WTC11 (cell line): ENCODE measurements around the gene XRCC4.

Experiments
- CREB1 ChIP-seq: sonication (generic); formaldehyde crosslinking; IDR thresholded peaks from 2 replicates; pipeline ENCODE4 v1.8.0; 2023; ENCODE audit warnings: mild to moderate bottlenecking, missing genetic modification reagents
- CTCF ChIP-seq: fragments of 200-600 bp; IDR thresholded peaks from 2 replicates; pipeline ENCODE4 v1.8.0; 2022; ENCODE audit warnings: antibody characterized with exemption
- ERG ChIP-seq: fragments of 250-450 bp; sonication (Bioruptor Pico); IDR thresholded peaks from 2 replicates; pipeline ENCODE4 v1.8.0; 2021; ENCODE audit warnings: mild to moderate bottlenecking
- IRF2 ChIP-seq: sonication (generic); formaldehyde crosslinking; IDR thresholded peaks from 2 replicates; pipeline ENCODE4 v1.8.0; 2022; ENCODE audit warnings: low read depth, missing genetic modification reagents, borderline replicate concordance
- KAT7 ChIP-seq: sonication (generic); formaldehyde crosslinking; IDR thresholded peaks from 2 replicates; pipeline ENCODE4 v1.8.1; 2023; ENCODE audit warnings: missing genetic modification reagents, mild to moderate bottlenecking, borderline replicate concordance
- MAX ChIP-seq: sonication (generic); formaldehyde crosslinking; IDR thresholded peaks from 2 replicates; pipeline ENCODE4 v1.8.0; 2022; ENCODE audit warnings: mild to moderate bottlenecking, missing genetic modification reagents
- NR3C1 ChIP-seq: sonication (generic); formaldehyde crosslinking; conservative IDR thresholded peaks from 2 replicates; pipeline ENCODE4 v1.8.1; 2023; ENCODE audit warnings: low read depth, mild to moderate bottlenecking, missing genetic modification reagents
- TCF7 ChIP-seq: sonication (generic); formaldehyde crosslinking; IDR thresholded peaks from 2 replicates; pipeline ENCODE4 v1.8.0; 2022; ENCODE audit warnings: mild to moderate bottlenecking, low read depth, missing genetic modification reagents, moderate library complexity
- TEAD4 ChIP-seq: sonication (generic); formaldehyde crosslinking; IDR thresholded peaks from 2 replicates; pipeline ENCODE4 v1.8.0; 2022; ENCODE audit warnings: mild to moderate bottlenecking, missing genetic modification reagents
- ZNF121 ChIP-seq: sonication (generic); formaldehyde crosslinking; IDR thresholded peaks from 2 replicates; pipeline ENCODE4 v1.8.0; 2023; ENCODE audit warnings: missing genetic modification reagents
- ZNF138 ChIP-seq: sonication (generic); formaldehyde crosslinking; conservative IDR thresholded peaks from 2 replicates; pipeline ENCODE4 v1.8.1; 2022; ENCODE audit warnings: mild to moderate bottlenecking, moderate library complexity, missing genetic modification reagents
- ZNF423 ChIP-seq: fragments of 250-450 bp; sonication (Bioruptor Pico); IDR thresholded peaks from 2 replicates; pipeline ENCODE4 v2.1.2; 2022; ENCODE audit warnings: mild to moderate bottlenecking, moderate library complexity
- ZNF425 ChIP-seq: fragments of 250-450 bp; sonication (Bioruptor Pico); conservative IDR thresholded peaks from 2 replicates; pipeline ENCODE4 v1.9.0; 2021; ENCODE audit warnings: mild to moderate bottlenecking

- TF ChIP-seq MAX (CRISPR knock-in tag) (no peak), NR3C1 (CRISPR knock-in tag) (no peak), CTCF (no peak), CREB1 (CRISPR knock-in tag) (no peak), KAT7 (CRISPR knock-in tag) (no peak), ERG (CRISPR knock-in tag) (no peak), TCF7 (CRISPR knock-in tag) (no peak), ZNF138 (CRISPR knock-in tag) (no peak), ZNF423 (CRISPR knock-in tag) (no peak), TEAD4 (CRISPR knock-in tag) (no peak), ZNF425 (CRISPR knock-in tag) (no peak), ZNF121 (CRISPR knock-in tag) (no peak), IRF2 (no peak)
Measured at GRCh38 chr5:83343299-83343698, 266.0 kb downstream of the XRCC4 start.
